ENCODE data around the gene GRIA1.
A peak's percentile ranks its signal among the peaks of the same experiment; 100 is the strongest.

GRIA1 gene

GRCh38 chr5:153658606-153659005, 168.1 kb downstream of the GRIA1 start:
- no peak for DNase-seq (ENCODE audit: extremely low spot score)
- ChIA-PET POLR2A (no interaction called here), CTCF (no interaction called here)
- no peak for TF ChIP-seq FOXM1 (IDR thresholded peaks at IDR 0.05; ENCODE audit: borderline replicate concordance)
- no peak for TF ChIP-seq ELF4 (IDR thresholded peaks at IDR 0.05)
- no peak for TF ChIP-seq L3MBTL2 (conservative IDR thresholded peaks at IDR 0.05)
- no peak for TF ChIP-seq SUZ12 (IDR thresholded peaks at IDR 0.05)
- TF ChIP-seq FOXA1 (IDR thresholded peaks at IDR 0.05) = no peak
- no peak for TF ChIP-seq TARDBP (IDR thresholded peaks at IDR 0.05)
- no peak for TF ChIP-seq FOXK2 (IDR thresholded peaks at IDR 0.05)
- TF ChIP-seq HDGF (IDR thresholded peaks at IDR 0.05; ENCODE audit: borderline replicate concordance) = no peak
- TF ChIP-seq CTBP1 (IDR thresholded peaks at IDR 0.05; ENCODE audit: borderline replicate concordance) = no peak
- no peak for TF ChIP-seq ARNT (IDR thresholded peaks at IDR 0.05)
- no peak for TF ChIP-seq PKNOX1 (IDR thresholded peaks at IDR 0.05)
- TF ChIP-seq NFRKB (IDR thresholded peaks at IDR 0.05) = no peak
- no peak for TF ChIP-seq LEF1 (IDR thresholded peaks at IDR 0.05; ENCODE audit: borderline replicate concordance)
- no peak for TF ChIP-seq SP1 (IDR thresholded peaks at IDR 0.05)
- TF ChIP-seq BHLHE40 (IDR thresholded peaks at IDR 0.05; ENCODE audit: borderline replicate concordance) = no peak
- no peak for TF ChIP-seq ZNF384 (IDR thresholded peaks at IDR 0.05)

GRCh38 chr5:153659039-153659736, 168.7 kb downstream of the GRIA1 start:
- ChIA-PET CTCF (no interaction called here), POLR2A (no interaction called here)
- DNase-seq (ENCODE audit: extremely low spot score) = no peak
- TF ChIP-seq L3MBTL2 (conservative IDR thresholded peaks at IDR 0.05) (no peak), FOXK2 (IDR thresholded peaks at IDR 0.05) (no peak), FOXM1 (IDR thresholded peaks at IDR 0.05; ENCODE audit: borderline replicate concordance) (no peak), ARNT (IDR thresholded peaks at IDR 0.05) (no peak), ZNF384 (IDR thresholded peaks at IDR 0.05) (no peak), SUZ12 (IDR thresholded peaks at IDR 0.05) (no peak), ELF4 (IDR thresholded peaks at IDR 0.05) (no peak), FOXA1 (IDR thresholded peaks at IDR 0.05) (no peak)

- CTCF ChIA-PET = no interaction called here
- POLR2A ChIA-PET = no interaction called here
- TF ChIP-seq SP1 (IDR thresholded peaks at IDR 0.05) (no peak), L3MBTL2 (conservative IDR thresholded peaks at IDR 0.05) (no peak), NFRKB (IDR thresholded peaks at IDR 0.05) (no peak), PKNOX1 (IDR thresholded peaks at IDR 0.05) (0 out of 2 replicates have a peak, but pooled peaks have one; percentile 6), FOXM1 (IDR thresholded peaks at IDR 0.05; ENCODE audit: borderline replicate concordance) (no peak)
- peak; percentile 9 for DNase-seq (ENCODE audit: extremely low spot score)
Observed at GRCh38 chr5:153660919-153661318, 170.4 kb downstream of the GRIA1 start.

GRCh38 chr5:153661897-153662296, 171.4 kb downstream of the GRIA1 start:
- no peak for TF ChIP-seq FOXA1 (IDR thresholded peaks at IDR 0.05)
- no peak for TF ChIP-seq ELF4 (IDR thresholded peaks at IDR 0.05)
- ChIA-PET CTCF (no interaction called here), POLR2A (no interaction called here)
- no peak for DNase-seq (ENCODE audit: extremely low spot score)

GRCh38 chr5:153670101-153670500, 179.6 kb downstream of the GRIA1 start:
- TF ChIP-seq FOXA1 (IDR thresholded peaks at IDR 0.05) (no peak), ELF4 (IDR thresholded peaks at IDR 0.05) (no peak)
- ChIA-PET POLR2A (no interaction called here), CTCF (no interaction called here)
- DNase-seq (ENCODE audit: extremely low spot score) = no peak

- TF ChIP-seq SP1 (IDR thresholded peaks at IDR 0.05) = no peak
- TF ChIP-seq L3MBTL2 (conservative IDR thresholded peaks at IDR 0.05) = no peak
- no peak for TF ChIP-seq ZNF384 (IDR thresholded peaks at IDR 0.05)
- TF ChIP-seq CTBP1 (IDR thresholded peaks at IDR 0.05; ENCODE audit: borderline replicate concordance) = no peak
- TF ChIP-seq HDGF (IDR thresholded peaks at IDR 0.05; ENCODE audit: borderline replicate concordance) = no peak
- no peak for TF ChIP-seq NFRKB (IDR thresholded peaks at IDR 0.05)
- no peak for TF ChIP-seq ARNT (IDR thresholded peaks at IDR 0.05)
- no peak for TF ChIP-seq FOXM1 (IDR thresholded peaks at IDR 0.05; ENCODE audit: borderline replicate concordance)
- TF ChIP-seq ELF4 (IDR thresholded peaks at IDR 0.05) = no peak
- no peak for TF ChIP-seq SUZ12 (IDR thresholded peaks at IDR 0.05)
- no peak for TF ChIP-seq FOXK2 (IDR thresholded peaks at IDR 0.05)
- TF ChIP-seq PKNOX1 (IDR thresholded peaks at IDR 0.05) = no peak
- TF ChIP-seq TARDBP (IDR thresholded peaks at IDR 0.05) = no peak
- no peak for TF ChIP-seq BHLHE40 (IDR thresholded peaks at IDR 0.05; ENCODE audit: borderline replicate concordance)
- TF ChIP-seq FOXA1 (IDR thresholded peaks at IDR 0.05) = no peak
- no peak for TF ChIP-seq LEF1 (IDR thresholded peaks at IDR 0.05; ENCODE audit: borderline replicate concordance)
- CTCF ChIA-PET = no interaction called here
- POLR2A ChIA-PET = no interaction called here
- no peak for DNase-seq (ENCODE audit: extremely low spot score)
Observed at GRCh38 chr5:153671653-153672346, 181.3 kb downstream of the GRIA1 start.

Data from HEK293T (cell line).